ENCODE data around the gene ZNF883. TPM values are rescaled to one million over a fixed set of nuclear protein-coding genes. Genes with fewer than 3 reads are reported as not detected.

Gene ZNF883
- total and polyA plus RNA-seq, 2 donors (not counting 3 experiments of a cell fraction or from before 2014, with no cell fraction given): 0.15 TPM; not detected in 1

DNA sequence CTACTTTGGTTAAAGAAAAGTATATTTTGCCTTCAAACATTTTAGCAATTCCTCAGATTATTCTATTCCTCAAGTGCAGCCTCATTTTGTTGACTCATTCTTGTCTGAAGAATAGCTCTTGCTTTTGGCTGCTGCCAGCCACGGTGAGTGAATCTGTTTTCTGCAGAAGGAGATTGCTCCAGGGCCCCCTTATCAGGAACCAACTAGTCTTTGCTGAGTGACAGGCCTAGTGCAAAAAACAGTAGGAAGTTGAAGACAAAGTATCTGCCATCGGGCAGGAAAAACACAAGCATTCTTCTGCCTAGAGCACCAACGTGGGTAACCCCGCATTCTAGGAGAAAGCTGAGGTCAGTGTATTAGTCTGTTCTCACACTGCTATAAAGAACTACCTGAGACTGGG, 42.3 kb downstream of the ZNF883 start:
- DNase-seq (ENCODE audit: low read depth, low spot score) (no peak), FAIRE-seq (no peak)
- ChIA-PET CTCF (no interaction called here), POLR2A (no interaction called here)
- dilution Hi-C loops (cut with MboI; ENCODE audit: extremely low pct_ligation_motif_present, low sequenced_read_pairs): no loop called here
- H3K4me3 ChIP-seq (replicated peaks in 1 of 3; ENCODE audit: insufficient read depth in 1 of 3, low read depth in 1 of 3, low read length in 3 of 3): no peak overlapping the region
- no peak overlapping the region for H2AFZ ChIP-seq (ENCODE audit: low read depth, low read length)
- intact Hi-C loops (cut with micrococcal nuclease): no loop called here
- no TSS peak for BruUV-seq (replicated peaks)
- H4K20me1 ChIP-seq (replicated peaks; ENCODE audit: control insufficient read depth, extremely low read depth, insufficient read depth, low read length): no peaks in the 10 kb centered on the region
- H3K4me1 ChIP-seq (ENCODE audit: control insufficient read depth, extremely low read depth, insufficient read depth, low read length): no peaks in the 10 kb centered on the region
- no peaks in the 10 kb centered on the region for H3K9me1 ChIP-seq (replicated peaks; ENCODE audit: control insufficient read depth, extremely low read depth, insufficient read depth, low read length)
- TF ChIP-seq FOS (IDR thresholded peaks at IDR 0.05; ENCODE audit: borderline replicate concordance, insufficient read depth, low read length) (no peak), EZH2 (IDR thresholded peaks at IDR 0.05; ENCODE audit: borderline replicate concordance, low read depth, low read length, severe bottlenecking) (no peak)
- no peaks in the 10 kb centered on the region for H3K79me2 ChIP-seq (ENCODE audit: control insufficient read depth, insufficient read depth, low read length)
- H3K36me3 ChIP-seq (ENCODE audit: control insufficient read depth in 2 of 2, extremely low read depth in 1 of 2, insufficient read depth in 2 of 2, low read length in 2 of 2): no peaks in the 10 kb centered on the region
- no peak overlapping the region for H3K27ac ChIP-seq (ENCODE audit: insufficient read depth, low read depth, low read length)
- H3K9ac ChIP-seq (replicated peaks; ENCODE audit: extremely low read depth, insufficient read depth, low read length): no peak overlapping the region
- H3K27me3 ChIP-seq (ENCODE audit: control insufficient read depth in 2 of 2, insufficient read depth in 2 of 2, low read length in 2 of 2): no peaks in the 10 kb centered on the region
- no peak overlapping the region for H3K4me2 ChIP-seq (ENCODE audit: insufficient read depth, low read length)
- no peaks in the 10 kb centered on the region for H3K9me3 ChIP-seq (replicated peaks; ENCODE audit: control insufficient read depth, insufficient read depth, low read length)

DNA sequence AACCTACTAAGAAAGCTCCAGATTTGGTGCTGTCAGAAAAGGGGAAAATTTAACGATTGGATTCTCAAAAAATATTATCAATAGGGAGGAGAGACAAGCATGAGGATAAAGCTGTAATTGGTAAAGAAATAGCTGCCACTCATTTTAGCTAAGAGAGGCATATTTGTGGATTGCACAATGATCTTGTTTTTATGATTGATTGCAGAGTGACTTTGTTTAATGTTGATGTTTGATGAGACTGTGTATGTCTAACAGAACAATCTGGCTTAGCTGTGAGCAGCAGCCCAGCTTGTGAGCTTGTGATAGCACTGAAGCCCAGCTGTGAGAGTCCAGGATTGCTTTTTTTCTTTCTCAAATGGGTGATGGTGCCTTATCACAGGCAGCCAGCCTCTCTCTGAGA, 56.4 kb downstream of the ZNF883 start:
- Histone ChIP-seq H3K4me2 (ENCODE audit: insufficient read depth, low read length) (no peak overlapping the region), H3K4me3 (replicated peaks in 1 of 3; ENCODE audit: insufficient read depth in 1 of 3, low read depth in 1 of 3, low read length in 3 of 3) (no peak overlapping the region), H3K27ac (ENCODE audit: insufficient read depth, low read depth, low read length) (no peak overlapping the region), H3K27me3 (ENCODE audit: control insufficient read depth in 2 of 2, insufficient read depth in 2 of 2, low read length in 2 of 2) (peaks cover 0 to 2% of the 10 kb centered on the region in 2 experiments), H3K9ac (replicated peaks; ENCODE audit: extremely low read depth, insufficient read depth, low read length) (no peak overlapping the region), H2AFZ (ENCODE audit: low read depth, low read length) (no peak overlapping the region), H3K9me3 (replicated peaks; ENCODE audit: control insufficient read depth, insufficient read depth, low read length) (no peaks in the 10 kb centered on the region), H3K79me2 (ENCODE audit: control insufficient read depth, insufficient read depth, low read length) (no peaks in the 10 kb centered on the region), H3K36me3 (ENCODE audit: control insufficient read depth in 2 of 2, extremely low read depth in 1 of 2, insufficient read depth in 2 of 2, low read length in 2 of 2) (no peaks in the 10 kb centered on the region), H3K4me1 (ENCODE audit: control insufficient read depth, extremely low read depth, insufficient read depth, low read length) (no peaks in the 10 kb centered on the region), H3K9me1 (replicated peaks; ENCODE audit: control insufficient read depth, extremely low read depth, insufficient read depth, low read length) (no peaks in the 10 kb centered on the region), H4K20me1 (replicated peaks; ENCODE audit: control insufficient read depth, extremely low read depth, insufficient read depth, low read length) (no peaks in the 10 kb centered on the region)
- TF ChIP-seq GATA2 (IDR thresholded peaks at IDR 0.05; ENCODE audit: insufficient read depth, insufficient read length, low read depth, low read length): no peak
- no peak for TF ChIP-seq JUN (IDR thresholded peaks at IDR 0.05; ENCODE audit: borderline replicate concordance, insufficient read depth, insufficient read length, low read depth)
- no peak for TF ChIP-seq POLR2AphosphoS5 (IDR thresholded peaks at IDR 0.05; ENCODE audit: insufficient read depth, low read depth, low read length)
- TF ChIP-seq POLR2A (IDR thresholded peaks at IDR 0.05; ENCODE audit: low read depth, low read length): no peak
- no peak for TF ChIP-seq FOS (IDR thresholded peaks at IDR 0.05; ENCODE audit: borderline replicate concordance, insufficient read depth, low read length)
- TF ChIP-seq, protein P1, sequence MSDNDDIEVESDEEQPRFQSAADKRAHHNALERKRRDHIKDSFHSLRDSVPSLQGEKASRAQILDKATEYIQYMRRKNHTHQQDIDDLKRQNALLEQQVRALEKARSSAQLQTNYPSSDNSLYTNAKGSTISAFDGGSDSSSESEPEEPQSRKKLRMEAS (IDR thresholded peaks at IDR 0.05; ENCODE audit: insufficient read depth, insufficient read length): no peak
- TF ChIP-seq, protein P2, sequence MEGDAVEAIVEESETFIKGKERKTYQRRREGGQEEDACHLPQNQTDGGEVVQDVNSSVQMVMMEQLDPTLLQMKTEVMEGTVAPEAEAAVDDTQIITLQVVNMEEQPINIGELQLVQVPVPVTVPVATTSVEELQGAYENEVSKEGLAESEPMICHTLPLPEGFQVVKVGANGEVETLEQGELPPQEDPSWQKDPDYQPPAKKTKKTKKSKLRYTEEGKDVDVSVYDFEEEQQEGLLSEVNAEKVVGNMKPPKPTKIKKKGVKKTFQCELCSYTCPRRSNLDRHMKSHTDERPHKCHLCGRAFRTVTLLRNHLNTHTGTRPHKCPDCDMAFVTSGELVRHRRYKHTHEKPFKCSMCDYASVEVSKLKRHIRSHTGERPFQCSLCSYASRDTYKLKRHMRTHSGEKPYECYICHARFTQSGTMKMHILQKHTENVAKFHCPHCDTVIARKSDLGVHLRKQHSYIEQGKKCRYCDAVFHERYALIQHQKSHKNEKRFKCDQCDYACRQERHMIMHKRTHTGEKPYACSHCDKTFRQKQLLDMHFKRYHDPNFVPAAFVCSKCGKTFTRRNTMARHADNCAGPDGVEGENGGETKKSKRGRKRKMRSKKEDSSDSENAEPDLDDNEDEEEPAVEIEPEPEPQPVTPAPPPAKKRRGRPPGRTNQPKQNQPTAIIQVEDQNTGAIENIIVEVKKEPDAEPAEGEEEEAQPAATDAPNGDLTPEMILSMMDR (IDR thresholded peaks at IDR 0.05; ENCODE audit: extremely low read depth in 1 of 2, insufficient read depth in 1 of 2, low read depth in 1 of 2, low read length in 2 of 2): no peak
- no peak for TF ChIP-seq MYC (IDR thresholded peaks at IDR 0.05; ENCODE audit: low read depth, low read length)
- no peak for TF ChIP-seq EZH2 (IDR thresholded peaks at IDR 0.05; ENCODE audit: borderline replicate concordance, low read depth, low read length, severe bottlenecking)
- DNase-seq (ENCODE audit: low read depth, low spot score): no peak
- ChIA-PET CTCF (interaction anchor here (0.8 kb wide), 1 partner anchor 12 kb away, joined by 4 read pairs; no protein-coding TSS in a partner anchor), POLR2A (no interaction called here)
- no peak for FAIRE-seq
- dilution Hi-C loops (cut with MboI; ENCODE audit: extremely low pct_ligation_motif_present, low sequenced_read_pairs) (no loop called here), intact Hi-C loops (cut with micrococcal nuclease) (no loop called here)
- no TSS peak for BruUV-seq (replicated peaks)

Data from endothelial cell of umbilical vein (primary cell).